ACHN (cell line): ENCODE measurements around the gene HMOX1.
"Not testable (repeated sequence)": the region's sequence is repeated elsewhere in the genome, so short reads cannot be mapped to it uniquely, and the experiment has no call there.

Experiments used
- DNase-seq: peaks from one replicate; pipeline ENCODE4 v3.0.0-alpha.2; 2015
- in situ Hi-C: cut with HindIII; loops from 2 replicates; pipeline ENCODE4 v1.10.0; 2017; ENCODE audit warnings: low sequenced_read_pairs, low pct_ligation_motif_present, low pct_unique_long_range_greater_than_20kb

The HMOX1 gene

GRCh38 chr22:35424081-35424480 lies 43.2 kb downstream of the HMOX1 start:
- in situ Hi-C loops = no loop called here
- no peak for DNase-seq

- DNase-seq = no peak
- in situ Hi-C loops = no loop called here
Measured at GRCh38 chr22:35424761-35425160, 43.9 kb downstream of the HMOX1 start.

- in situ Hi-C loops = no loop called here
Measured at GRCh38 chr22:35425546-35425945, 44.6 kb downstream of the HMOX1 start.

DNA sequence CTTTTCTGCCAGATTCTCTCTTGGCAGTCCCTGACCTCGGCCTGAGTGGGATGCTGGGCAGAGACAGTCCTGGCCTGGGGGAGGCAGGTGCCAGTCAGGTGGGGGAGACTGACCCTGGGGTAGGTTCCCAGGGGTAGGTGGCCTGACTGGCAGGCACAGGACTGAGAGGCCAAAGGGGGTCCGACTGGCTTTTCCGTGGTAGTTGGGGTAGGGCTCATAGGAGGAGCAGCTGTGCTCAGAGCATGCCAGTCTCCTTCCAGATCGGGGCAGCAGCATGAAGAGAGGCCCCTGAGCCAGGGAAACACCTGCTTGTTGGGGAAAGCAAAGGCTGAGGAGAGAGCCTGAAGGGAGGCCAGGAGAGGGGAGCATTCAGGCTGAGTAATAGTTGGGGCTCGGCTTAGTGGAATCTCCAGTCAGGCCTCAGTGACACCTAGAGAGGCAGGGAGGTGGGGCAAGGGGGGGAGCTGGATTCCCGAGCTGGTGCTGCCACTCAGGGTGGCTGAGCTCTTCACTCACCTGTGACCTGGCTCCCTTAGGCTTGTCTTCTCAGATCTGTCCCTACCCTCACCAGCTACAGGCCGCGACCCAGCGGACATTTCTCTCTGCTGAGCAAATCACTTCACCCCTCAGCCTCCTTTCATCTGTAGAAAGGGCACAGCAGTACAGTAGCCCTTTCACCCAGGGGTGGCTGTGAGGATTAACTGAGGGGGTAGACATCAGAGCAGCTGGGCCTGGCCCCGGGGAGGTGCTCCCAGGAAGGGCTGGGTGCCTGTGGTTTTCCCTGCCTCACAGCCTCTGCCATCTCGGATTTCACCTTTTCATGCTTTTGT lies 45.3 kb downstream of the HMOX1 start:
- peak; percentile 54 for DNase-seq

More at GRCh38 chr22:35425546-35425945, 44.6 kb downstream of the HMOX1 start:
- no peak for DNase-seq

GRCh38 chr22:35426801-35427140 lies 45.9 kb downstream of the HMOX1 start:
- no peak for DNase-seq
- in situ Hi-C loops = no loop called here

More for the DNA sequence above, 45.3 kb downstream of the HMOX1 start:
- in situ Hi-C loops = no loop called here

DNA sequence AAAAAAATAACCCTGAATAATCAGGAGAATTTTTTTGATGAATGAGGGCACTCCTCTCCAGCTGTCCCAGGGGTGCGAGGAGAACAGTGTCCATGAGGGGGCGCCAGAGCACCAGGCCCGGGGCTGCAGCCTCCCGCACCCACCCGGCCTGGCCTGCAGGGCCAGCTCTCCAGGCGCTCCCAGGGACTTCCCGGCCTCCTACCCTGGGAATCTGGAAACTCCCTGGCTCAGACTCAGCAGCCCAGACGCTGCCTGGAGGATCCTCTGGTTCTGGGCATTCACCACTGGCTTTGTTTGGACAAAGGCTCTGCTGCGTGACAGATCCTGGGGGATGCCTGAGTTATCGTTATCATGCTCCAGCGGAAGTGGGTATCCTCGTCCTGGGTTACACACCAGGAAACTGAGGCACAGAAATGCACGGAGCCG lies 50.0 kb downstream of the HMOX1 start:
- peak; percentile 84 for DNase-seq
- in situ Hi-C loops = loop anchor here (10.0 kb wide), 1 partner anchor 154 kb away; no protein-coding TSS in a partner anchor

DNA sequence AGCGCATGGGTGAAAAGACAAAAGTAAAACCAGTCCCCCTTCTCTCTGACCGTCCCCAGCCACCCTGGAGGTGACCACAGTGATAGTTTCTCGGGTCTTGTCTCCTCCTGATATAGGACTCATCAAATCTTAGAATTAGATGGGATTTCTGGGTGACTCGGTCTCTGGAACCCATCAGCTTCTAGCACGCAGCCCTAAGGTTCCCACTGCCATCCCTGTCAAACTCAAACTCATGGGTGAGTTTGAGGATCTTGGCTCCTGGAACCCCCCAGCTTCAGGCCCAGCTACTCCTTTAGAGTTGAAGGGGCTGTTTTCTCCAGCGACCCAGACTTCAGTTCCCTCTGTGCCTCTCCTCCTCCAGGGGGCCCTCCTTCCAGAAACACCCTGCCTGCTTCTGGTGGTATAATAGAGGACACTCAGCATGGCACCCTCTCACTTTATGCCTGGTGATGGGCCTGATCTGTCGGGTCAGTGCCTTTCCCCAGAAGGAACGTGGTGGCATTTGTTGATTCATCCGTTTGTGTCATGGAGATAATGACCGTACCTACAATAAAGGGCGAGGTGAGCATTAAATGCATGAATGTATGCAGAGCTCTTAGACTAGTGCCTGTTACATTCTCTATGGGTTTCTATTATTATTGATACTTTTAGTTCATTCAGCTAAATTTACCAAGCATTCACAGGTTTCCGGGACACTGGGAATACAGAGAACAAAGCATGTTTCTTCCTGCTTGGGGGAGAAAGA lies 50.8 kb downstream of the HMOX1 start:
- DNase-seq = no peak
- in situ Hi-C loops = loop anchor here (10.0 kb wide), 1 partner anchor 153 kb away; no protein-coding TSS in a partner anchor

DNA sequence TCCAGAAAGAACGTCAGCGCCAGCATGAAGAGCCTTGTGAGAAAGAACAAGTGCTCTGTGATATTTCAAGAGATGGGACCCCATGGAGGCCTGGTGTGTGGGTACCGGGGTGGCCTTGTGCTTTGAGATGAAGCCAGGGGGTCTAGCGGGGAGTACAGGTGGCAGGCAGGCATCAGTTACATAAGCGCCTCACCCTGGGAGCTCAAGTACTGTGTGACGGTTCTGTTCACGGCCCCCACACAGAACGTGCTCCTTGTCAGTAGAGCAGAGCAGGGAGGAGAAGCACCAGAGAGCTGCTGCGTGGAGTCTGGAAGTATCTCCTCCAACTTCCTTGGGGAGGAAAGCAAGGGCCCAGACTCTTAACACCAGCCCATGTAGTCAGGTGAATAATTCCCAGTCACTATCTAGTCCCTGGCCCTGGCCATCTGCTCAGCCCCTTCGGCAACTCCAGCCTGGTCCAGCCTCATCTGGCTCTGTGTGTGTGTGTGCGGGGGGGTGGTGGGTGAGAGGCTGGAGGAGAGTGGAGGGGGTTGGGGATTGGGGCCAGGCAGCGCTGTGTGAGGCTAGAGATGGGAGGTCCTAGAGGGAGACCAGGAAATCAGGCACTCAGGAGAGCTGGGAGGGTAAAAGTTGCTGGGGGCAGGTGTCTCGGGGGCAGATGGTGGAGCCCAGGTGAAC lies 51.5 kb downstream of the HMOX1 start:
- in situ Hi-C loops = loop anchor here (10.0 kb wide), 1 partner anchor 152 kb away; no protein-coding TSS in a partner anchor
- DNase-seq = no peak

DNA sequence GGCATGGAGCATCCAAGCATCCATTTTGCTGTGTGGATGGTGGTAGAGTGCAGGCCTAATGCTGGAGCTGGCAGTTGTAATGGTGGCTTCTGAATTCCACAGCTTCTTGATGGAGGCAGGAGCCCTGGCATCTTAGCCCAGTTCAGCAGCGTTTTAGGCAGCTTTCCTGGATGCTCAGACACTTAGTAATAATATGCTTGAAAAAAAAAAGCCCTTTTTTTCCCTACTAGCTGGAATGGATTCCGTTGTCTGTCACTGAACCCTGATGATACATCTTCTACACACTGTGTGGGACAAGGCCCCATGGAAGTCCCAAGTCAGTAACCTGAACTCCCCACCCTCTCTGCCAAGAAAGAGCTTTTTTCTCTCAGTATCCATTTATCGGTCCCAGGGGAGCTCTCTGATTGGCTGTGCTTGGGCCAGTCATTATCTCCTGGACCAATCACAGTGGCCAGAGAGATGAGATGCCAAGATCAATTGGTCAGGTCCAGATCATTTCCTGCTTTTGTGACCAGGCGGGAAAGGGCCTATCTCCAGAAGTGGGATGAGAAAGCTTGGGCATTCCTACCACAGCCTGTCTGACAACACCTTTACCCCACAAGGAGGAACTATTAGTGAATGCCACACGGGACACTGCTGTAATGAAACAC lies 53.3 kb downstream of the HMOX1 start:
- no peak for DNase-seq
- in situ Hi-C loops = loop anchor here (10.0 kb wide), 1 partner anchor 151 kb away; no protein-coding TSS in a partner anchor

DNA sequence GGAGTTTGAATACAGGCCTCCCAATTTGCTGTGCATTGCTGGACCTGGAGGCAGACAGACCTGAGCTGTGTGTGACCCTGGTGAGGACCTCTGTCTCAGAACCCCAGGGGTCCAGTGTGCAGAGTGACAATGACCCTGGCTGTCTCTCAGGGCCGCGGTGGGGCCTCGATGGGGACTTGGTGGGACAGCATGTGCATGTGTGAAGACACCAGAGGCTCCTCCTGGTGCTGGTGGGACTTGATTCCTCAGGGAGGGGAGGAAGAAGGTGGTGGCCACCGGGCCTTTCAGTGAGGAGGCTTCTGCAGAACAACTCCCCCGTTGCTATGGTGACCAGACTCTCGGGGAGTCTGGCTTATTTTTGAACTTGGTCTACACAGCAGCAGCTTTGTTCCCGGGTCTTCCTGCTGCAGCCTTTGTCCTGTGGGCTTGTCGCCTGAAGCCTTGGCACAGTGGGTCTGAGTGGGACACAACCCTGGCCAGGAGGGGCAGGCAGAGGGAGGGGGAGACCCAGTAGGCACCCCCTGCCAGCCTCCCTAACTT lies 54.4 kb downstream of the HMOX1 start:
- in situ Hi-C loops = loop anchor here (10.0 kb wide), 1 partner anchor 150 kb away; no protein-coding TSS in a partner anchor
- no peak for DNase-seq

DNA sequence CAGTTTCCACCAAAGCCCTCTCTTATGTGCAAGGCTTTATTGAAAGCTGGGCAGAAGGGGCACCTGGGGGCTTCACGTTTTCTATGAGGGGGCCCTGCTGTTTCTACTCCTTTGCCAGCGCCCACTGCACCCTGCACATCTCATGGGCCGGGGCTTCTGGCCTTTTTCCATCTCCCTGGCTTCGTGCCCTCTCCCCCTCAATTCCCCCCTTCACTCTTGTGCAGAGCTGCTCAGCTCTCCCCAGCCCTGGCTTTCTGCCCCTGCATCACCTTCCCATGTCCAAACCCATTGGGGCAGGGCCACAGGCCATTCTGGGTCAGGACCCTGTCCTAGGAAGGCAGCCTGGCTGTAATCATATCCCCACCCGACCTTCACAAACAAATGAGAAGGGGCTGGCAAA lies 55.5 kb downstream of the HMOX1 start:
- in situ Hi-C loops = loop anchor here (10.0 kb wide), 1 partner anchor 148 kb away; no protein-coding TSS in a partner anchor
- no peak for DNase-seq

GRCh38 chr22:35437049-35437448 lies 56.2 kb downstream of the HMOX1 start:
- in situ Hi-C loops = loop anchor here (10.0 kb wide), 1 partner anchor 148 kb away; no protein-coding TSS in a partner anchor
- peak; percentile 7 for DNase-seq

GRCh38 chr22:35438673-35439364 lies 57.9 kb downstream of the HMOX1 start:
- in situ Hi-C loops = loop anchor here (10.0 kb wide), 1 partner anchor 146 kb away; no protein-coding TSS in a partner anchor
- DNase-seq = not testable (repeated sequence)

GRCh38 chr22:35439365-35439717 lies 58.4 kb downstream of the HMOX1 start:
- no peak for DNase-seq
- in situ Hi-C loops = loop anchor here (10.0 kb wide), 1 partner anchor 145 kb away; no protein-coding TSS in a partner anchor

GRCh38 chr22:35440129-35440528 lies 59.2 kb downstream of the HMOX1 start:
- in situ Hi-C loops = no loop called here
- no peak for DNase-seq

- in situ Hi-C loops = no loop called here
- no peak for DNase-seq
Measured at GRCh38 chr22:35441489-35442100, 60.7 kb downstream of the HMOX1 start.

GRCh38 chr22:35442471-35442870 lies 61.6 kb downstream of the HMOX1 start:
- no peak for DNase-seq
- in situ Hi-C loops = no loop called here
